Spleen (tissue), 11 donors: ENCODE results near the gene GSG1L. TPM values are rescaled to one million over a fixed set of nuclear protein-coding genes. Genes with fewer than 3 reads are reported as not detected.

Source experiments
- DNase-seq: peaks from one replicate; pipeline ENCODE4 v3.0.0-alpha.2; 2020
- H3K27ac ChIP-seq, 8 donors: fragments of 200-600 bp; sonication (generic) in 7 of 8; 1 replicate in 4 of 8; 2 replicates in 4 of 8; pipeline versions ENCODE4 v1.5.0 to v1.8.0; 2016 to 2021; ENCODE audit warnings: inconsistent platforms in 4 of 8, mild to moderate bottlenecking in 4 of 8, moderate library complexity in 1 of 8
- H3K27me3 ChIP-seq, 7 donors: fragments of 200-600 bp; sonication (generic) in 6 of 7; replicated peaks in 1 of 7; 1 replicate in 4 of 7; 2 replicates in 3 of 7; pipeline versions ENCODE4 v1.5.0 to v1.8.0; 2016 to 2021; ENCODE audit warnings: inconsistent platforms in 3 of 7, mild to moderate bottlenecking in 1 of 7
- H3K36me3 ChIP-seq, 6 donors: fragments of 200-600 bp; sonication (generic) in 5 of 6; 1 replicate in 4 of 6; 2 replicates in 2 of 6; pipeline versions ENCODE4 v1.5.0 to v1.8.0; 2016 to 2021; ENCODE audit warnings: inconsistent platforms in 2 of 6
- H3K4me1 ChIP-seq, 6 donors: fragments of 200-600 bp; sonication (generic) in 5 of 6; 1 replicate in 3 of 6; 2 replicates in 3 of 6; pipeline versions ENCODE4 v1.5.0 to v1.8.0; 2016 to 2021; ENCODE audit warnings: inconsistent platforms in 3 of 6
- H3K4me3 ChIP-seq, 8 donors: fragments of 200-600 bp; sonication (generic) in 7 of 8; 1 replicate in 4 of 8; 2 replicates in 4 of 8; pipeline versions ENCODE4 v1.5.0 to v1.8.0; 2016 to 2021; ENCODE audit warnings: inconsistent platforms in 4 of 8, mild to moderate bottlenecking in 4 of 8, moderate library complexity in 2 of 8
- H3K9me3 ChIP-seq, 8 donors: fragments of 200-600 bp; sonication (generic) in 7 of 8; 1 replicate in 4 of 8; 2 replicates in 4 of 8; pipeline versions ENCODE4 v1.5.0 to v1.8.0; 2016 to 2021; ENCODE audit warnings: inconsistent platforms in 4 of 8
- CTCF ChIP-seq, 11 experiments: fragments of 200-600 bp in 7 of 11; fragments of 450-650 bp in 4 of 11; sonication (generic) in 4 of 11; IDR thresholded peaks in 8 of 11; conservative IDR thresholded peaks in 3 of 11; 1 replicate in 7 of 11; 2 replicates in 4 of 11; pipeline versions ENCODE4 v1.4.0 to v1.8.0; 2016 to 2021; ENCODE audit warnings: antibody characterized with exemption in 11 of 11, inconsistent platforms in 4 of 11, mild to moderate bottlenecking in 1 of 11
- POLR2A ChIP-seq, 3 donors: fragments of 450-650 bp; IDR thresholded peaks; one replicate each; pipeline ENCODE4 v1.5.1; 2017; ENCODE audit warnings: antibody characterized with exemption in 3 of 3, mild to moderate bottlenecking in 1 of 3
- POLR2AphosphoS5 ChIP-seq, 3 donors: sonication (generic); formaldehyde crosslinking; IDR thresholded peaks; one replicate each; pipeline ENCODE4 v1.5.1; 2017; ENCODE audit warnings: antibody characterized with exemption in 3 of 3
- WGBS, 5 donors: extraction: QIAGEN DNeasy Blood & Tissue Kit in 3 of 5; methylation state at CpG; one replicate each; pipeline versions ENCODE4 v1.1.5 to v1.1.7; 2013 to 2018; 5-methylcytosine and 5-hydroxymethylcytosine counted together
- intact Hi-C: fragments of 100-400 bp; cut with DNase I; formaldehyde crosslinking; loops from one replicate; pipeline ENCODE4 v1.15.0; 2023; ENCODE audit warnings: low total_unique reads
- polyA plus RNA-seq, 3 donors: library from polyadenylated mRNA; stranded (reverse); fragments of 200-250 nt; gene quantifications; one replicate each; pipeline ENCODE4 v1.2.1, GENCODE V29; 2013
- total RNA-seq, 7 donors: library from RNA; depleted of rRNA in 3 of 7; stranded (reverse); fragments of >200 nt in 3 of 7; fragmentation: NEBNext Ultra II Directional in 4 of 7; extraction: Animal tissue kit (Norgen Biotek cat#: 25700) in 4 of 7; gene quantifications; one replicate each; pipeline versions ENCODE4 v1.1.0 to v1.2.1, GENCODE V29; 2016 to 2021
- donor health status: healthy with polysubstance abuse.
- donor health status: DM: no; HTN: no; CAD: no; lungs with moderate emphysema.
- donor health status: DM: no; HTN: no; CAD: no.
- donor health status: Bipolar disorder and iron deficiency.
- donor health status: healthy.
- donor health status: DM: no; HTN: no; CAD: no.
- donor health status: DM: yes; HTN: yes; CAD: no.

GSG1L gene
- total and polyA plus RNA-seq, 10 donors, result 0.22 to 0.58 (median 0.43) TPM; not detected in 6

GRCh38 chr16:28110074-28110473, 46.6 kb upstream of the GSG1L start:
- no peak overlapping the region for H3K4me3 ChIP-seq
- H3K9me3 ChIP-seq, result no peaks in the 10 kb centered on the region
- peak; percentile 48 for DNase-seq
- TF ChIP-seq POLR2AphosphoS5 (IDR thresholded peaks at IDR 0.05) (no peak), POLR2A (IDR thresholded peaks at IDR 0.05) (no peak), CTCF (IDR thresholded peaks at IDR 0.05 in 8 of 11, conservative IDR thresholded peaks at IDR 0.05 in 3 of 11) (no peak)
- H3K27me3 ChIP-seq, result no peaks in the 10 kb centered on the region
- 28 to 63% (median 50%) methylated on average over 3 of the region's 3 CpGs for WGBS, 5 donors
- peaks cover 0 to 35% (median 10%) of the 10 kb centered on the region in 6 donors for H3K4me1 ChIP-seq
- H3K36me3 ChIP-seq, result peaks cover 4 to 100% (median 90%) of the 10 kb centered on the region in 6 donors
- H3K27ac ChIP-seq, result peak overlapping the region in 7 of 8 donors; percentile 2 to 80 (median 63)
- intact Hi-C loops, result no loop called here

DNA sequence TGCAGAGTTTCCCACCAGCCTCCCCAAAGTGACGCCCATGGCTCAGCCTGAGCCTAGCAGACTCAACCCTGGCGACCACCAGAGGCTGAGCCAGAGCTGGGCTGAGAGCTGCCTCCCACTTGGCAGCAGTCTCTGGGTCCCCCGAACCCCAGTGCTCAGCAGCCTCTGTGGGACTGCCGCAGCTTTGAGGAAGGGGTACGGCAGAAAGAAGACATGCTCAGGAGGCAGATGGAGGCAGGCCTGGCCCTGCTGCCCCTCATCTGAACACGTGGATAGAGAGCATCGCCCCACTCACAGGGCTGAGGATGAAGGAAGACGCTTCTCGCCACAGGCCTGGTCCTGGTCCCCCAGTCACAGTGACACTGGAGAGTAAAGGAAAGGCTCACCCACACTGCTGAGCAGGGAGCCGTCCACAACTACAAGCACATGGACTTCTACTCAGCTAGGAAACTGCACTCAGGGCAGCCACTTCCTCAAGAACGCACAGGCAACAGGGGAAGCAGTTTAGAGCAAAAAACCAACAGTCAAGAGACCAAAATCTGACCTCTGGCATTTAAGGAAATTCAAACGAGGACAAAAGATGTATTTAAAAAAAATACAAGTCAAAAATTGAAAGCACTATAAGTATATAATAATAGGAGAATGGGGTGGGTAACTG, 45.2 kb upstream of the GSG1L start:
- Histone ChIP-seq H3K27ac (peak overlapping the region in 2 of 8 donors; percentile 75 to 80), H3K36me3 (peaks cover 5 to 100% (median 92%) of the 10 kb centered on the region in 6 donors), H3K4me3 (no peak overlapping the region), H3K27me3 (no peaks in the 10 kb centered on the region), H3K9me3 (no peaks in the 10 kb centered on the region), H3K4me1 (peaks cover 0 to 35% (median 10%) of the 10 kb centered on the region in 6 donors)
- WGBS, 5 donors, result 65 to 84% (median 67%) methylated on average over 9 to 12 of the region's 12 CpGs
- no peak for TF ChIP-seq POLR2A (IDR thresholded peaks at IDR 0.05)
- no peak for TF ChIP-seq CTCF (IDR thresholded peaks at IDR 0.05 in 8 of 11, conservative IDR thresholded peaks at IDR 0.05 in 3 of 11)
- peak in 2 of 3 donors; percentile 3 to 54 for TF ChIP-seq POLR2AphosphoS5 (IDR thresholded peaks at IDR 0.05)
- DNase-seq, result peak; percentile 62
- intact Hi-C loops, result no loop called here

DNA sequence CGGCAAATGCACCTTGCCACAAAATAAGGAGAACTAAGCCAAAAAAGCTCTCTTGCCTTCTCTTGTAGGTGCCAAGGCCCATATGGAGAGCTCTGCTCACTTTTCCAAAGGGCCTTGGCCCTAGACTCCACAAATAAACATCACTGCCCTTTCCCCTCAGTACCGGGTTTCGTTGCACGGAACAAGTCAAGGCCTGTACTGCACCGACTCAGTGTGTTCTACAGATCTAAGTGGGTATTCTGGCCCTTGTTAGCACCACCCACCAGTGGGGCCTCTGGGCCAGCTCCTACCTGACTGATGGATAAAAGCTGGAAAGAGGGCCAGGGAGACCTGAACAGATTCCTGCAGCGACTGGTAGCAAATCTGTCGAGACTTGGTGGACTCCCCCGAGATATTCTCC, 43.7 kb upstream of the GSG1L start:
- 93 to 97% (median 94%) methylated on average over 7 to 8 of the region's 8 CpGs for WGBS, 5 donors

More for the DNA sequence above, 43.7 kb upstream of the GSG1L start:
- H3K27me3 ChIP-seq, result no peaks in the 10 kb centered on the region
- DNase-seq, result peak; percentile 44
- H3K4me1 ChIP-seq, result peaks cover 0 to 35% (median 10%) of the 10 kb centered on the region in 6 donors
- no peak overlapping the region for H3K27ac ChIP-seq
- H3K9me3 ChIP-seq, result no peaks in the 10 kb centered on the region
- intact Hi-C loops, result no loop called here
- TF ChIP-seq CTCF (IDR thresholded peaks at IDR 0.05 in 8 of 11, conservative IDR thresholded peaks at IDR 0.05 in 3 of 11), result no peak
- no peak for TF ChIP-seq POLR2A (IDR thresholded peaks at IDR 0.05)
- TF ChIP-seq POLR2AphosphoS5 (IDR thresholded peaks at IDR 0.05), result no peak
- H3K4me3 ChIP-seq, result no peak overlapping the region
- peaks cover 6 to 100% (median 94%) of the 10 kb centered on the region in 6 donors for H3K36me3 ChIP-seq
